Endothelial cell of umbilical vein (primary cell): ENCODE results near the gene F5. TPM values are rescaled to one million over a fixed set of nuclear protein-coding genes. Genes with fewer than 3 reads are reported as not detected.

Experiments
- BruUV-seq: library from RNA; stranded (reverse); fragments of 400-500 nt; replicated peaks from 2 replicates; lab custom pipeline; 2021; lab: Mats Ljungman, UMichigan
- CTCF ChIA-PET: fragments of 300-600, 350-600 bp; sonication (Branson Sonifier 250); formaldehyde crosslinking; loops from one replicate; lab custom pipeline; 2021; ENCODE audit warnings: antibody characterized with exemption, inconsistent platforms; lab: Charles Lee
- POLR2A ChIA-PET: fragments of 300-600, 350-600 bp; sonication (Branson Sonifier 250); formaldehyde crosslinking; loops from one replicate; lab custom pipeline; 2021; ENCODE audit warnings: antibody characterized with exemption, inconsistent platforms; lab: Charles Lee
- DNase-seq: peaks from one replicate; pipeline ENCODE4 v3.0.0-alpha.2; 2011; ENCODE audit warnings: low read depth, low spot score
- FAIRE-seq: peaks from 2 replicates; lab custom pipeline; 2011; peaks lifted over from hg19 to GRCh38; lab: Jason Lieb, UNC
- H2AFZ ChIP-seq: 2 replicates; pipeline ENCODE4 v1.6.0; 2012; ENCODE audit warnings: low read depth, low read length, control low read depth, inconsistent platforms
- H3K27ac ChIP-seq: 2 replicates; pipeline ENCODE4 v1.5.1; 2011; ENCODE audit warnings: low read depth, mild to moderate bottlenecking, control low read depth, low read length, moderate library complexity; ENCODE audit not compliant: insufficient read depth
- H3K27me3 ChIP-seq, 2 experiments: 2 replicates each; pipeline versions ENCODE4 v1.6.0 to v1.6.1; 2011; ENCODE audit warnings: low read length in 2 of 2, mixed read lengths in 1 of 2; ENCODE audit not compliant: control insufficient read depth in 2 of 2, insufficient read depth in 2 of 2
- H3K36me3 ChIP-seq, 2 experiments: 2 replicates in 1 of 2; 3 replicates in 1 of 2; pipeline ENCODE4 v1.5.1; 2011; ENCODE audit warnings: low read length in 2 of 2, mild to moderate bottlenecking in 1 of 2, moderate library complexity in 1 of 2; ENCODE audit not compliant: control insufficient read depth in 2 of 2, insufficient read depth in 2 of 2; ENCODE audit errors: extremely low read depth in 1 of 2
- H3K4me1 ChIP-seq: 3 replicates; pipeline ENCODE4 v1.5.1; 2011; ENCODE audit warnings: mild to moderate bottlenecking, low read length; ENCODE audit not compliant: control insufficient read depth, insufficient read depth; ENCODE audit errors: extremely low read depth
- H3K4me2 ChIP-seq: 2 replicates; pipeline ENCODE4 v1.6.1; 2011; ENCODE audit warnings: low read length, control low read depth, mixed read lengths; ENCODE audit not compliant: insufficient read depth
- H3K4me3 ChIP-seq, 3 experiments: fragments of 200-600 bp in 1 of 3; sonication (generic), shearing (Covaris generic) in 1 of 3; replicated peaks in 1 of 3; 2 replicates each; pipeline ENCODE4 v1.5.1; 2011 to 2016; ENCODE audit warnings: control low read depth in 3 of 3, low read length in 3 of 3, mild to moderate bottlenecking in 2 of 3, inconsistent platforms in 1 of 3, low read depth in 1 of 3, moderate library complexity in 1 of 3; ENCODE audit not compliant: insufficient read depth in 1 of 3
- H3K79me2 ChIP-seq: 2 replicates; pipeline ENCODE4 v1.6.0; 2012; ENCODE audit warnings: low read length, inconsistent platforms; ENCODE audit not compliant: control insufficient read depth, insufficient read depth
- H3K9ac ChIP-seq: replicated peaks from 2 replicates; pipeline ENCODE3; 2011; ENCODE audit warnings: low read length, control low read depth; ENCODE audit not compliant: insufficient read depth; ENCODE audit errors: extremely low read depth
- H3K9me1 ChIP-seq: replicated peaks from 3 replicates; pipeline ENCODE4 v1.6.0; 2011; ENCODE audit warnings: mild to moderate bottlenecking, low read length; ENCODE audit not compliant: control insufficient read depth, insufficient read depth; ENCODE audit errors: extremely low read depth
- H3K9me3 ChIP-seq: replicated peaks from 2 replicates; pipeline ENCODE4 v1.5.1; 2012; ENCODE audit warnings: low read length, inconsistent platforms; ENCODE audit not compliant: control insufficient read depth, insufficient read depth
- H4K20me1 ChIP-seq: replicated peaks from 2 replicates; pipeline ENCODE3; 2011; ENCODE audit warnings: mild to moderate bottlenecking, low read length; ENCODE audit not compliant: control insufficient read depth, insufficient read depth; ENCODE audit errors: extremely low read depth
- CTCF ChIP-seq, 2 donors: IDR thresholded peaks; 1 replicate in 1 of 2; 2 replicates in 1 of 2; pipeline ENCODE4 v1.5.1; 2011; ENCODE audit warnings: low read length in 2 of 2, mild to moderate bottlenecking in 2 of 2, moderate library complexity in 2 of 2, control low read depth in 1 of 2, inconsistent platforms in 1 of 2, low read depth in 1 of 2; ENCODE audit not compliant: insufficient read depth in 1 of 2; ENCODE audit errors: extremely low read depth in 1 of 2
- EZH2 ChIP-seq: IDR thresholded peaks from 2 replicates; pipeline ENCODE4 v1.6.1; 2012; ENCODE audit warnings: borderline replicate concordance, low read depth, mild to moderate bottlenecking, moderate library complexity, low read length, inconsistent platforms; ENCODE audit not compliant: severe bottlenecking
- FOS ChIP-seq: IDR thresholded peaks from 2 replicates; pipeline ENCODE4 v1.6.1; 2011; ENCODE audit warnings: mild to moderate bottlenecking, low read length, moderate library complexity, borderline replicate concordance; ENCODE audit not compliant: insufficient read depth
- GATA2 ChIP-seq: IDR thresholded peaks from 2 replicates; pipeline ENCODE4 v1.7.0; 2011; ENCODE audit warnings: low read depth, mild to moderate bottlenecking, moderate library complexity, mixed read lengths, low read length; ENCODE audit not compliant: insufficient read length, insufficient read depth
- JUN ChIP-seq: IDR thresholded peaks from 2 replicates; pipeline ENCODE4 v1.6.1; 2011; ENCODE audit warnings: borderline replicate concordance, low read depth; ENCODE audit not compliant: insufficient read length, insufficient read depth
- MAX ChIP-seq: IDR thresholded peaks from 2 replicates; pipeline ENCODE4 v1.6.1; 2011; ENCODE audit not compliant: insufficient read depth, insufficient read length
- MYC ChIP-seq: IDR thresholded peaks from one replicate; pipeline ENCODE4 v1.6.1; 2011; ENCODE audit warnings: mild to moderate bottlenecking, low read depth, low read length
- POLR2A ChIP-seq: IDR thresholded peaks from 2 replicates; pipeline ENCODE4 v1.6.1; 2012; ENCODE audit warnings: low read depth, mild to moderate bottlenecking, control low read depth, low read length
- POLR2AphosphoS5 ChIP-seq: IDR thresholded peaks from 2 replicates; pipeline ENCODE4 v1.6.1; 2012; ENCODE audit warnings: low read depth, mild to moderate bottlenecking, control low read depth, low read length, moderate library complexity; ENCODE audit not compliant: insufficient read depth
- dilution Hi-C: fragments of 300-500 bp; cut with MboI; formaldehyde crosslinking; loops from one replicate; pipeline ENCODE4 v1.15.0; 2019; ENCODE audit warnings: low sequenced_read_pairs; ENCODE audit not compliant: extremely low pct_ligation_motif_present
- intact Hi-C: fragments of 100-400 bp; cut with micrococcal nuclease; formaldehyde crosslinking; loops from one replicate; pipeline ENCODE4 v1.10.0; 2022
- polyA plus RNA-seq, 4 experiments: library from polyadenylated mRNA; depleted of rRNA in 3 of 4; stranded (reverse) in 3 of 4; unstranded in 1 of 4; fragments of >200 nt; gene quantifications; 2 replicates each; pipeline versions ENCODE4 v1.2.1 to v1.2.3, GENCODE V29; 2011 to 2012; ENCODE audit warnings: missing spikeins in 1 of 4
- total RNA-seq: library from RNA; stranded (reverse); gene quantifications from 2 replicates; pipeline ENCODE4 v1.2.3, GENCODE V29; 2021

Gene F5
- total and polyA plus RNA-seq, 2 donors (not counting 3 experiments of a cell fraction or from before 2014, with no cell fraction given) = not detected

GRCh38 chr1:169511316-169512005 lies 74.8 kb downstream of the F5 start:
- no peaks in the 10 kb centered on the region for H3K9me1 ChIP-seq
- no peak overlapping the region for H3K9ac ChIP-seq
- dilution Hi-C loops = no loop called here
- ChIA-PET CTCF (interaction anchor here (0.9 to 2.4 kb wide), 6 partner anchors 18 to 1277 kb away, joined by 3 to 8 read pairs (median 5); partner anchors contain the start of gene SLC19A2), POLR2A (interaction anchor here (1.6 kb wide), 1 partner anchor 26 kb away, joined by 6 read pairs; the partner anchor contains the start of gene SLC19A2)
- no peak overlapping the region for H2AFZ ChIP-seq
- peak; percentile 28 for FAIRE-seq
- H3K27ac ChIP-seq = peak overlapping the region; percentile 52
- no peaks in the 10 kb centered on the region for H3K36me3 ChIP-seq
- H4K20me1 ChIP-seq = no peaks in the 10 kb centered on the region
- intact Hi-C loops = no loop called here
- H3K27me3 ChIP-seq = no peaks in the 10 kb centered on the region
- BruUV-seq = no TSS peak
- DNase-seq = peak; percentile 53
- TF ChIP-seq JUN = peak; percentile 47
- peak; percentile 73 for TF ChIP-seq FOS
- no peak for TF ChIP-seq MYC
- H3K4me1 ChIP-seq = peaks cover 35% of the 10 kb centered on the region
- H3K4me2 ChIP-seq = peak overlapping the region; percentile 35
- no peaks in the 10 kb centered on the region for H3K9me3 ChIP-seq
- no peak overlapping the region for H3K4me3 ChIP-seq
- no peaks in the 10 kb centered on the region for H3K79me2 ChIP-seq

- H3K9me3 ChIP-seq = no peaks in the 10 kb centered on the region
- intact Hi-C loops (no loop called here), dilution Hi-C loops (no loop called here)
- no peak overlapping the region for H3K9ac ChIP-seq
- ChIA-PET CTCF (interaction anchor here (0.7 to 3.3 kb wide), 9 partner anchors 11 to 907 kb away, joined by 3 to 13 read pairs (median 6); no protein-coding TSS in a partner anchor), POLR2A (no interaction called here)
- H3K9me1 ChIP-seq = no peaks in the 10 kb centered on the region
- DNase-seq = no peak
- H3K4me1 ChIP-seq = peaks cover 35% of the 10 kb centered on the region
- H3K27me3 ChIP-seq = no peaks in the 10 kb centered on the region
- no TSS peak for BruUV-seq
- H3K4me2 ChIP-seq = peak overlapping the region; percentile 8
- no peaks in the 10 kb centered on the region for H4K20me1 ChIP-seq
- TF ChIP-seq POLR2AphosphoS5 = no peak
- no peak for TF ChIP-seq JUN
- TF ChIP-seq FOS = no peak
- TF ChIP-seq POLR2A = no peak
- TF ChIP-seq EZH2 = no peak
- no peak for TF ChIP-seq CTCF (IDR thresholded peaks at IDR 0.05; ENCODE audit: extremely low read depth in 1 of 2, insufficient read depth in 1 of 2, low read depth in 1 of 2, low read length in 2 of 2)
- TF ChIP-seq MYC = no peak
- TF ChIP-seq GATA2 = no peak
- TF ChIP-seq MAX = no peak
- H3K27ac ChIP-seq = no peak overlapping the region
- H3K4me3 ChIP-seq = no peak overlapping the region
- H3K36me3 ChIP-seq = no peaks in the 10 kb centered on the region
- no peak overlapping the region for H2AFZ ChIP-seq
- FAIRE-seq = no peak
- H3K79me2 ChIP-seq = no peaks in the 10 kb centered on the region
These were observed 76.2 kb downstream of the F5 start for GRCh38 chr1:169510060-169510459.
